ENCODE measurements around the gene LIMCH1. TPM values are rescaled to one million over a fixed set of nuclear protein-coding genes. Genes with fewer than 3 reads are reported as not detected.

Gene LIMCH1
- total RNA-seq, 1 experiment from 2014 or later, result 3.3 TPM

GRCh38 chr4:41722181-41722580 is 184.2 kb downstream of the LIMCH1 start:
- Histone ChIP-seq H4K20me1 (ENCODE audit: control insufficient read depth, insufficient read depth, insufficient read length) (no peaks in the 10 kb centered on the region), H3K23me2 (ENCODE audit: insufficient read length, low read depth, low read length, poor library complexity, severe bottlenecking) (no peaks in the 10 kb centered on the region), H3K79me1 (ENCODE audit: insufficient read depth, low read depth, low read length, poor library complexity, severe bottlenecking) (no peaks in the 10 kb centered on the region), H3K18ac (ENCODE audit: insufficient read length, low read depth, low read length) (no peak overlapping the region), H3K4ac (ENCODE audit: low read depth, low read length) (no peak overlapping the region), H4K91ac (ENCODE audit: insufficient read length, low read depth, low read length) (no peak overlapping the region), H3K14ac (ENCODE audit: insufficient read depth, low read length) (no peak overlapping the region), H3K9ac (ENCODE audit: extremely low read depth, insufficient read length, low read length) (no peak overlapping the region), H3K27ac (ENCODE audit: insufficient read length, low read depth, low read length) (no peak overlapping the region), H3K4me1 (ENCODE audit: insufficient read depth, low read length) (no peaks in the 10 kb centered on the region), H3K56ac (ENCODE audit: insufficient read length, low read depth, low read length) (no peak overlapping the region), H3K9me3 (ENCODE audit: control insufficient read depth, low read depth, low read length) (no peaks in the 10 kb centered on the region), H2BK5ac (ENCODE audit: insufficient read length, low read length) (no peak overlapping the region), H3K27me3 (ENCODE audit: insufficient read depth, low read length) (0 out of 2 replicates have a peak, but pooled peaks cover 3% of the 10 kb centered on the region), H3T11ph (ENCODE audit: low read length) (no peak overlapping the region), H4K5ac (ENCODE audit: insufficient read length, low read depth, low read length) (no peak overlapping the region), H3K4me2 (ENCODE audit: insufficient read depth, insufficient read length, low read length) (no peak overlapping the region), H3K23ac (ENCODE audit: insufficient read length, low read depth, low read length) (no peak overlapping the region), H2BK120ac (ENCODE audit: low read depth, low read length, poor library complexity, severe bottlenecking) (no peak overlapping the region), H2BK12ac (ENCODE audit: insufficient read length, low read depth, low read length) (no peak overlapping the region), H2AFZ (ENCODE audit: low read length) (no peak overlapping the region), H2BK15ac (ENCODE audit: low read depth, low read length) (no peak overlapping the region), H2AK5ac (ENCODE audit: insufficient read length, low read length) (no peak overlapping the region), H4K8ac (replicated peaks; ENCODE audit: insufficient read length, low read depth, low read length) (no peak overlapping the region), H2BK20ac (ENCODE audit: low read depth, low read length, poor library complexity, severe bottlenecking) (no peak overlapping the region), H3K79me2 (ENCODE audit: insufficient read depth, low read length) (no peaks in the 10 kb centered on the region)
- Mint-ChIP-seq H3K9me3 (peaks cover 5 to 6% of the 10 kb centered on the region in 2 experiments), H3K4me3 (no peak overlapping the region), H3K27me3 (ENCODE audit: low read depth) (peaks cover 71% of the 10 kb centered on the region), H3K4me1 (no peaks in the 10 kb centered on the region), H3K36me3 (ENCODE audit: insufficient read depth in 1 of 3, low read depth in 3 of 3) (no peaks in the 10 kb centered on the region), H3K27ac (no peak overlapping the region)
- WGBS (ENCODE audit: extremely low coverage, insufficient read length, low lambda C conversion rate), result no CpG with 5 or more reads among the region's 1 CpG
- TF ChIP-seq CTCF (conservative IDR thresholded peaks at IDR 0.05), result no peak
- no peak for DNase-seq
